IMR-90 (cell line): ENCODE measurements around the gene PEAK1. TPM values are rescaled to one million over a fixed set of nuclear protein-coding genes. Genes with fewer than 3 reads are reported as not detected.
"Not testable (repeated sequence)": the region's sequence is repeated elsewhere in the genome, so short reads cannot be mapped to it uniquely, and the experiment has no call there.

Experiments used
- ATAC-seq: fragments of 200-7000 bp; cut with Tn5 transposase; 2 replicates; pipeline ENCODE4 v1.9.1; 2020; ENCODE audit warnings: low read depth, mild to moderate bottlenecking, moderate library complexity
- BruUV-seq: library from RNA; stranded (reverse); fragments of 400-500 nt; replicated peaks from 2 replicates; lab custom pipeline; 2021; lab: Mats Ljungman, UMichigan
- CTCF ChIA-PET: fragments of 300-600 bp; formaldehyde crosslinking; extraction: SDS; loops from one replicate; lab custom pipeline; 2021; ENCODE audit warnings: antibody characterized with exemption; lab: Yijun Ruan, JAX
- POLR2A ChIA-PET: fragments of 300-600 bp; sonication (Branson Sonifier 250); formaldehyde crosslinking; loops from one replicate; lab custom pipeline; 2022; ENCODE audit warnings: antibody characterized with exemption; ENCODE audit not compliant: unreplicated experiment; lab: Charles Lee
- DNase-seq: peaks from one replicate; pipeline ENCODE4 v3.0.0; 2013
- H2AFZ ChIP-seq: replicated peaks from 2 replicates; pipeline ENCODE3; 2013; ENCODE audit warnings: low read length, mild to moderate bottlenecking; ENCODE audit not compliant: poor library complexity
- H2AK5ac ChIP-seq: 2 replicates; pipeline ENCODE4 v1.6.1; 2013; ENCODE audit warnings: low read depth, low read length, inconsistent platforms
- H2AK9ac ChIP-seq: replicated peaks from 2 replicates; pipeline ENCODE3; 2013; ENCODE audit warnings: mild to moderate bottlenecking, low read depth, low read length, moderate library complexity; ENCODE audit not compliant: poor library complexity
- H2BK120ac ChIP-seq: 2 replicates; pipeline ENCODE4 v1.6.1; 2013; ENCODE audit warnings: low read depth, low read length, inconsistent platforms
- H2BK15ac ChIP-seq: 3 replicates; pipeline ENCODE4 v1.6.1; 2013; ENCODE audit warnings: low read depth, low read length, inconsistent platforms
- H2BK20ac ChIP-seq: 2 replicates; pipeline ENCODE4 v1.6.1; 2013; ENCODE audit warnings: low read depth, mild to moderate bottlenecking, inconsistent platforms, low read length, moderate library complexity
- H2BK5ac ChIP-seq: 2 replicates; pipeline ENCODE4 v1.6.1; 2013; ENCODE audit warnings: mild to moderate bottlenecking, low read depth, low read length, inconsistent platforms; ENCODE audit not compliant: poor library complexity, severe bottlenecking
- H3K14ac ChIP-seq: replicated peaks from 2 replicates; pipeline ENCODE4 v1.6.1; 2013; ENCODE audit warnings: low read depth, low read length, inconsistent platforms
- H3K18ac ChIP-seq: 2 replicates; pipeline ENCODE4 v1.6.1; 2013; ENCODE audit warnings: low read depth, low read length, control low read depth
- H3K23ac ChIP-seq: 2 replicates; pipeline ENCODE4 v1.6.1; 2013; ENCODE audit warnings: low read depth, low read length, inconsistent platforms
- H3K27ac ChIP-seq: 2 replicates; pipeline ENCODE4 v1.5.1; 2013; ENCODE audit warnings: mild to moderate bottlenecking, control low read depth, low read length; ENCODE audit not compliant: insufficient read depth
- H3K27me3 ChIP-seq: 2 replicates; pipeline ENCODE4 v1.6.1; 2013; ENCODE audit warnings: low read length; ENCODE audit not compliant: control insufficient read depth, insufficient read depth
- H3K36me3 ChIP-seq: 2 replicates; pipeline ENCODE4 v1.6.1; 2013; ENCODE audit warnings: low read length, mixed read lengths; ENCODE audit not compliant: control insufficient read depth, insufficient read depth
- H3K4ac ChIP-seq: 2 replicates; pipeline ENCODE4 v1.6.1; 2013; ENCODE audit warnings: low read depth, low read length, inconsistent platforms
- H3K4me1 ChIP-seq: 2 replicates; pipeline ENCODE4 v1.6.1; 2013; ENCODE audit warnings: low read length, mixed read lengths; ENCODE audit not compliant: control insufficient read depth, insufficient read depth
- H3K4me2 ChIP-seq: 2 replicates; pipeline ENCODE4 v1.6.1; 2013; ENCODE audit warnings: low read depth, mild to moderate bottlenecking, control low read depth, low read length, moderate library complexity
- H3K4me3 ChIP-seq: 2 replicates; pipeline ENCODE4 v1.5.1; 2013; ENCODE audit warnings: low read depth, mild to moderate bottlenecking, control low read depth, low read length, moderate library complexity; ENCODE audit not compliant: insufficient read depth
- H3K56ac ChIP-seq: 2 replicates; pipeline ENCODE4 v1.6.1; 2013; ENCODE audit warnings: low read length, inconsistent platforms; ENCODE audit not compliant: insufficient read depth; ENCODE audit errors: extremely low read depth
- H3K79me1 ChIP-seq, 2 experiments: 2 replicates each; pipeline ENCODE4 v1.6.1; 2013; ENCODE audit warnings: low read length in 2 of 2, inconsistent platforms in 1 of 2, low read depth in 1 of 2
- H3K9ac ChIP-seq: 2 replicates; pipeline ENCODE4 v1.6.1; 2013; ENCODE audit warnings: low read depth, low read length, control low read depth
- H3K9me1 ChIP-seq: 2 replicates; pipeline ENCODE4 v1.6.1; 2013; ENCODE audit warnings: low read length, inconsistent platforms; ENCODE audit not compliant: insufficient read depth
- H3K9me3 ChIP-seq: 2 replicates; pipeline ENCODE4 v1.6.1; 2013; ENCODE audit warnings: low read length; ENCODE audit not compliant: control insufficient read depth, insufficient read depth
- H4K20me1 ChIP-seq: 2 replicates; pipeline ENCODE4 v1.6.1; 2013; ENCODE audit warnings: low read length, inconsistent platforms; ENCODE audit not compliant: insufficient read depth
- H4K5ac ChIP-seq: 2 replicates; pipeline ENCODE4 v1.6.1; 2013; ENCODE audit warnings: mild to moderate bottlenecking, low read depth, low read length, control low read depth
- H4K8ac ChIP-seq, 2 experiments: 2 replicates each; pipeline ENCODE4 v1.6.1; 2013; ENCODE audit warnings: low read depth in 2 of 2, low read length in 2 of 2, control low read depth in 1 of 2, inconsistent platforms in 1 of 2
- H4K91ac ChIP-seq: 2 replicates; pipeline ENCODE4 v1.6.1; 2013; ENCODE audit warnings: low read depth, low read length, inconsistent platforms; ENCODE audit not compliant: insufficient read depth
- WGBS, 2 experiments: methylation state at CpG; one replicate each; pipeline versions ENCODE4 v1.1.5 to v1.1.7; 2013; ENCODE audit warnings: missing lambda C conversion rate in 2 of 2; ENCODE audit not compliant: insufficient read length in 1 of 2; ENCODE audit errors: extremely low coverage in 2 of 2; 5-methylcytosine and 5-hydroxymethylcytosine counted together
- dilution Hi-C: fragments of 300-500 bp; cut with HindIII; formaldehyde crosslinking; loops from one replicate; pipeline ENCODE4 v1.14.3; 2018; ENCODE audit warnings: low sequenced_read_pairs; ENCODE audit not compliant: unreplicated experiment
- in situ Hi-C: fragments of 300-500 bp; cut with MboI; formaldehyde crosslinking; loops from 3 replicates; pipeline ENCODE4 v1.14.3; 2019; ENCODE audit warnings: low sequenced_read_pairs, inconsistent platforms, mixed read lengths
- intact Hi-C: fragments of 100-400 bp; cut with micrococcal nuclease; formaldehyde crosslinking; loops from 2 replicates; pipeline ENCODE4 v1.10.0; 2022
- polyA plus RNA-seq, 3 experiments: library from polyadenylated mRNA; depleted of rRNA; stranded (reverse); fragments of >200 nt; gene quantifications; 2 replicates each; pipeline ENCODE4 v1.2.3, GENCODE V29; 2012; ENCODE audit warnings: low replicate concordance in 1 of 3
- total RNA-seq: library from RNA; depleted of rRNA; stranded (reverse); fragments of >200 nt; gene quantifications from 2 replicates; pipeline ENCODE4 v1.2.3, GENCODE V29; 2012

Gene PEAK1
- total and polyA plus RNA-seq, 2 of the 4 experiments (the other 2 are of a cell fraction), result 21.5 to 43.9 TPM

- 100% methylated on average over 2 of the region's 11 CpGs; no CpG with 5 or more reads in 1 of the 2 experiments for WGBS, 2 experiments
- H3K27ac ChIP-seq, H2BK15ac ChIP-seq, DNase-seq, H3K9ac ChIP-seq, CTCF ChIA-PET, dilution Hi-C loops, H3K9me1 ChIP-seq, H2AK9ac ChIP-seq, H3K56ac ChIP-seq, BruUV-seq, POLR2A ChIA-PET, H3K4me1 ChIP-seq, H2BK20ac ChIP-seq, H3K4me3 ChIP-seq, H2AK5ac ChIP-seq, H3K27me3 ChIP-seq, H4K91ac ChIP-seq, H4K20me1 ChIP-seq, H4K5ac ChIP-seq, H3K4ac ChIP-seq, H3K18ac ChIP-seq, H3K23ac ChIP-seq, H3K9me3 ChIP-seq, H4K8ac ChIP-seq, ATAC-seq, in situ Hi-C loops, H2BK5ac ChIP-seq, H3K14ac ChIP-seq, H3K4me2 ChIP-seq, H2AFZ ChIP-seq, intact Hi-C loops, H2BK120ac ChIP-seq: not testable (repeated sequence)
- Histone ChIP-seq H3K36me3 (peaks cover 12% of the 10 kb centered on the region), H3K79me1 (peaks cover 18 to 19% of the 10 kb centered on the region in 2 experiments)
Observed at GRCh38 chr15:77156000-77156399, 263.9 kb downstream of the PEAK1 start.
